HepG2 (cell line): ENCODE results near the gene ARMH4. TPM values are rescaled to one million over a fixed set of nuclear protein-coding genes. Genes with fewer than 3 reads are reported as not detected.

Experiments used
- ATAC-seq: fragments of 200-7000 bp; cut with Tn5 transposase; 3 replicates; pipeline ENCODE4 v1.9.1; 2020; ENCODE audit warnings: mild to moderate bottlenecking, moderate library complexity
- BruUV-seq: library from RNA; stranded (reverse); fragments of 400-500 nt; replicated peaks from 2 replicates; lab custom pipeline; 2021; lab: Mats Ljungman, UMichigan
- CTCF ChIA-PET: fragments of 300-600 bp; formaldehyde crosslinking; extraction: SDS; loops from one replicate; lab custom pipeline; 2021; ENCODE audit warnings: low total read pairs, inconsistent platforms, low intra/inter-chr PET ratio; lab: Yijun Ruan, JAX
- POLR2A ChIA-PET: fragments of 350-600 bp; sonication (Branson Sonifier 250); formaldehyde crosslinking; loops from one replicate; lab custom pipeline; 2020; ENCODE audit warnings: antibody characterized with exemption, inconsistent platforms; lab: Yijun Ruan, JAX
- DNase-seq: peaks from one replicate; pipeline ENCODE4 v3.0.0-alpha.2; 2015; ENCODE audit warnings: low spot score
- FAIRE-seq: peaks from 3 replicates; lab custom pipeline; 2011; peaks lifted over from hg19 to GRCh38; lab: Jason Lieb, UNC
- H2AFZ ChIP-seq: one replicate; pipeline ENCODE4 v1.6.1; 2011; ENCODE audit warnings: low read length, inconsistent platforms
- H3K27ac ChIP-seq: fragments of 300-600 bp; 3 replicates; pipeline ENCODE4 v1.8.0; 2011; ENCODE audit warnings: mixed run types, mild to moderate bottlenecking, mixed read lengths, low read length, inconsistent platforms; ENCODE audit not compliant: insufficient read depth; ENCODE audit errors: extremely low read length
- H3K27me3 ChIP-seq, 2 experiments: fragments of 200-600 bp in 1 of 2; 2 replicates in 1 of 2; 3 replicates in 1 of 2; pipeline versions ENCODE4 v1.6.0 to v1.8.0; 2011; ENCODE audit warnings: low read length in 2 of 2, mild to moderate bottlenecking in 2 of 2, moderate library complexity in 2 of 2, inconsistent platforms in 1 of 2; ENCODE audit not compliant: insufficient read depth in 2 of 2, control insufficient read depth in 1 of 2
- H3K36me3 ChIP-seq, 2 experiments: fragments of 200-600 bp in 1 of 2; replicated peaks in 1 of 2; 2 replicates in 1 of 2; 3 replicates in 1 of 2; pipeline versions ENCODE4 v1.5.1 to v1.8.0; 2011; ENCODE audit warnings: low read length in 2 of 2, inconsistent platforms in 1 of 2; ENCODE audit not compliant: insufficient read depth in 2 of 2, control insufficient read depth in 1 of 2
- H3K4me1 ChIP-seq: 2 replicates; pipeline ENCODE4 v1.5.1; 2012; ENCODE audit warnings: low read length, inconsistent platforms; ENCODE audit not compliant: insufficient read depth
- H3K4me2 ChIP-seq: 2 replicates; pipeline ENCODE4 v1.6.0; 2011; ENCODE audit warnings: low read depth, low read length, inconsistent platforms
- H3K4me3 ChIP-seq, 3 experiments: fragments of 200-600 bp in 1 of 3; sonication (generic), shearing (Covaris generic) in 1 of 3; replicated peaks in 1 of 3; 2 replicates each; pipeline ENCODE4 v1.5.1; 2011 to 2016; ENCODE audit warnings: low read length in 3 of 3, inconsistent platforms in 2 of 3, low read depth in 2 of 3, mild to moderate bottlenecking in 2 of 3, control low read depth in 1 of 3, mixed read lengths in 1 of 3; ENCODE audit not compliant: insufficient read depth in 1 of 3
- H3K79me2 ChIP-seq: one replicate; pipeline ENCODE4 v1.6.1; 2011; ENCODE audit warnings: low read length, inconsistent platforms; ENCODE audit not compliant: insufficient read depth
- H3K9ac ChIP-seq: 2 replicates; pipeline ENCODE4 v1.6.0; 2011; ENCODE audit warnings: mild to moderate bottlenecking, low read depth, low read length, inconsistent platforms; ENCODE audit not compliant: insufficient read depth
- H3K9me3 ChIP-seq: 2 replicates; pipeline ENCODE4 v1.5.1; 2012; ENCODE audit warnings: mild to moderate bottlenecking, low read length
- H4K20me1 ChIP-seq: 2 replicates; pipeline ENCODE4 v1.6.0; 2011; ENCODE audit warnings: inconsistent platforms, mild to moderate bottlenecking, low read length, moderate library complexity; ENCODE audit not compliant: insufficient read depth
- ATAD3A ChIP-seq: sonication (generic); formaldehyde crosslinking; IDR thresholded peaks from 2 replicates; pipeline ENCODE4 v1.4.0; 2020; ENCODE audit warnings: missing genetic modification reagents
- GLMP ChIP-seq: sonication (generic); formaldehyde crosslinking; IDR thresholded peaks from 2 replicates; pipeline ENCODE4 v1.9.0; 2021; ENCODE audit warnings: missing genetic modification reagents, mild to moderate bottlenecking, borderline replicate concordance
- MAFG ChIP-seq: sonication (generic); formaldehyde crosslinking; IDR thresholded peaks from 2 replicates; pipeline ENCODE4 v1.5.1; 2020; ENCODE audit warnings: mild to moderate bottlenecking, missing genetic modification reagents
- MYNN ChIP-seq: sonication (generic); formaldehyde crosslinking; IDR thresholded peaks from 2 replicates; pipeline ENCODE4 v1.4.0; 2020; ENCODE audit warnings: mild to moderate bottlenecking, low read depth, missing genetic modification reagents
- SMAD3 ChIP-seq: sonication (generic); formaldehyde crosslinking; IDR thresholded peaks from 2 replicates; pipeline ENCODE4 v1.4.0; 2020; ENCODE audit warnings: missing genetic modification reagents
- TOE1 ChIP-seq: sonication (generic); formaldehyde crosslinking; IDR thresholded peaks from 2 replicates; pipeline ENCODE4 v1.4.0; 2020; ENCODE audit warnings: mild to moderate bottlenecking, missing genetic modification reagents
- ZNF235 ChIP-seq: sonication (generic); formaldehyde crosslinking; IDR thresholded peaks from 2 replicates; pipeline ENCODE4 v1.8.1; 2023; ENCODE audit warnings: mild to moderate bottlenecking, missing genetic modification reagents, borderline replicate concordance
- ZNF607 ChIP-seq: sonication (generic); formaldehyde crosslinking; IDR thresholded peaks from 2 replicates; pipeline ENCODE4 v1.5.1; 2020; ENCODE audit warnings: missing genetic modification reagents, mild to moderate bottlenecking, borderline replicate concordance
- WGBS: methylation state at CpG from one replicate; pipeline ENCODE4 v1.1.6; 2017; ENCODE audit warnings: low lambda C conversion rate; 5-methylcytosine and 5-hydroxymethylcytosine counted together
- in situ Hi-C: cut with HindIII; loops from 2 replicates; pipeline ENCODE4 v1.10.0; 2017; ENCODE audit warnings: low pct_unique_long_range_greater_than_20kb; ENCODE audit not compliant: extremely low pct_ligation_motif_present
- intact Hi-C: fragments of 100-400 bp; cut with micrococcal nuclease; formaldehyde crosslinking; loops from one replicate; pipeline ENCODE4 v1.10.0; 2022; ENCODE audit not compliant: unreplicated experiment
- polyA plus RNA-seq, 8 experiments: library from polyadenylated mRNA; depleted of rRNA in 3 of 8; stranded (reverse) in 7 of 8; unstranded in 1 of 8; fragments of >200 nt; fragmentation: Illumina TruSeq in 4 of 8; extraction: Trizol in 4 of 8; gene quantifications; 2 replicates each; pipeline versions ENCODE4 v1.2.1 to v1.2.3, GENCODE V29; 2011 to 2016; ENCODE audit warnings: low read depth in 4 of 8, missing spikeins in 1 of 8, mixed read lengths in 1 of 8; ENCODE audit not compliant: insufficient read depth in 1 of 8
- total RNA-seq, 5 experiments: library from RNA; depleted of rRNA; stranded (reverse); fragments of >200 nt; fragmentation: Illumina TruSeq; extraction: Trizol; gene quantifications; 2 replicates each; pipeline ENCODE4 v1.2.3, GENCODE V29; 2016; ENCODE audit warnings: low read depth in 1 of 5
- TF ChIP-seq, protein P1 (sequence below): sonication (generic); formaldehyde crosslinking; IDR thresholded peaks from 2 replicates; pipeline ENCODE4; 2020; ENCODE audit warnings: missing genetic modification reagents, mild to moderate bottlenecking, borderline replicate concordance
- TF ChIP-seq, protein P2 (sequence below): IDR thresholded peaks from 2 replicates; pipeline ENCODE4 v1.6.1; 2016; ENCODE audit warnings: missing biosample characterization, missing genetic modification reagents, low read depth
- TF ChIP-seq, protein P3 (sequence below): sonication (generic); formaldehyde crosslinking; IDR thresholded peaks from 2 replicates; pipeline ENCODE4 v1.8.0; 2022; ENCODE audit warnings: missing genetic modification reagents, low read depth, mild to moderate bottlenecking, borderline replicate concordance

Gene ARMH4
- total and polyA plus RNA-seq, 2 of the 13 experiments (the other 11 are each of a cell fraction or from before 2014, with no cell fraction given) = 0.02 to 0.18 TPM

DNA sequence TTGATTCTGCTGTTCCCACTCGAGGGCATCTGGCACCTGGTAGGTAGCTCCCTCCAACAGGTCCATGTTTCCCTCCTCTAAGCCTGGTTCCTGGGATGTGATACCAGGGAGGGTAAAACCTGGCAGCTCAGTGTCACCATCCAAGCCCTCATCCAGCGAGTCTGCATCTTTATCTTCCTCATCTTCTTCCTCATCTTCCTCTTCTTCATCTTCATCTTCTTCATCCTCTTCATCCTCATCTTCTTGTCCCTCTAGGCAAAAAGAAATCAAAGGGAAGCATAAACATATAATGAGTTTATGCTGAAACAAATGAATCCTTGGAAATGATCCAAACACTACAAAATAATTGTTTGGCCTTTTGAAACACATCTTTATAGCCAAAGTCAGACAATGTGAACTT lies 55.3 kb downstream of the ARMH4 start:
- intact Hi-C loops (no loop called here), in situ Hi-C loops (no loop called here)
- WGBS = 1% methylated on average over 2 of the region's 2 CpGs
- BruUV-seq = no TSS peak
- DNase-seq = no peak
- Histone ChIP-seq H3K27ac (no peak overlapping the region), H3K4me3 (no peak overlapping the region), H4K20me1 (no peaks in the 10 kb centered on the region), H3K27me3 (peaks cover 0 to 1% of the 10 kb centered on the region in 2 experiments; a peak in 1 of 5 replicates), H2AFZ (no peak overlapping the region), H3K4me1 (no peaks in the 10 kb centered on the region), H3K4me2 (no peak overlapping the region), H3K9ac (no peak overlapping the region), H3K9me3 (no peaks in the 10 kb centered on the region), H3K79me2 (no peaks in the 10 kb centered on the region), H3K36me3 (no peaks in the 10 kb centered on the region)
- ChIA-PET POLR2A (no interaction called here), CTCF (no interaction called here)
- no peak for TF ChIP-seq ZNF235
- no peak for TF ChIP-seq GLMP (CRISPR knock-in tag)
- no peak for TF ChIP-seq MYNN
- TF ChIP-seq, protein P1, sequence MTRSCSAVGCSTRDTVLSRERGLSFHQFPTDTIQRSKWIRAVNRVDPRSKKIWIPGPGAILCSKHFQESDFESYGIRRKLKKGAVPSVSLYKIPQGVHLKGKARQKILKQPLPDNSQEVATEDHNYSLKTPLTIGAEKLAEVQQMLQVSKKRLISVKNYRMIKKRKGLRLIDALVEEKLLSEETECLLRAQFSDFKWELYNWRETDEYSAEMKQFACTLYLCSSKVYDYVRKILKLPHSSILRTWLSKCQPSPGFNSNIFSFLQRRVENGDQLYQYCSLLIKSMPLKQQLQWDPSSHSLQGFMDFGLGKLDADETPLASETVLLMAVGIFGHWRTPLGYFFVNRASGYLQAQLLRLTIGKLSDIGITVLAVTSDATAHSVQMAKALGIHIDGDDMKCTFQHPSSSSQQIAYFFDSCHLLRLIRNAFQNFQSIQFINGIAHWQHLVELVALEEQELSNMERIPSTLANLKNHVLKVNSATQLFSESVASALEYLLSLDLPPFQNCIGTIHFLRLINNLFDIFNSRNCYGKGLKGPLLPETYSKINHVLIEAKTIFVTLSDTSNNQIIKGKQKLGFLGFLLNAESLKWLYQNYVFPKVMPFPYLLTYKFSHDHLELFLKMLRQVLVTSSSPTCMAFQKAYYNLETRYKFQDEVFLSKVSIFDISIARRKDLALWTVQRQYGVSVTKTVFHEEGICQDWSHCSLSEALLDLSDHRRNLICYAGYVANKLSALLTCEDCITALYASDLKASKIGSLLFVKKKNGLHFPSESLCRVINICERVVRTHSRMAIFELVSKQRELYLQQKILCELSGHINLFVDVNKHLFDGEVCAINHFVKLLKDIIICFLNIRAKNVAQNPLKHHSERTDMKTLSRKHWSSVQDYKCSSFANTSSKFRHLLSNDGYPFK (CRISPR knock-in tag) = no peak
- TF ChIP-seq, protein P2, sequence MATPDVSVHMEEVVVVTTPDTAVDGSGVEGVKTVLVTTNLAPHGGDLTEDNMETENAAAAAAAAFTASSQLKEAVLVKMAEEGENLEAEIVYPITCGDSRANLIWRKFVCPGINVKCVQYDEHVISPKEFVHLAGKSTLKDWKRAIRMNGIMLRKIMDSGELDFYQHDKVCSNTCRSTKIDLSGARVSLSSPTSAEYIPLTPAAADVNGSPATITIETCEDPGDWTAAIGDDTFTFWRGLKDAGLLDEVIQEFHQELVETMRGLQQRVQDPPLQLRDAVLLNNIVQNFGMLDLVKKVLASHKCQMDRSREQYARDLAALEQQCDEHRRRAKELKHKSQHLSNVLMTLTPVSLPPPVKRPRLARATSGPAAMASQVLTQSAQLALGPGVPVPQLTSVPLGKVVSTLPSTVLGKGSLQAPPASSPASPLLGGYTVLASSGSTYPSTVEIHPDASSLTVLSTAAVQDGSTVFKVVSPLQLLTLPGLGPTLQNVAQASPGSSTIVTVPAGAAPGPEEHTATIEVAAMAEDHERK (CRISPR knock-in tag) = no peak
- no peak for TF ChIP-seq MAFG
- no peak for TF ChIP-seq SMAD3
- TF ChIP-seq ZNF607 = no peak
- TF ChIP-seq ATAD3A = no peak
- TF ChIP-seq TOE1 (CRISPR knock-in tag) = no peak
- TF ChIP-seq, protein P3, sequence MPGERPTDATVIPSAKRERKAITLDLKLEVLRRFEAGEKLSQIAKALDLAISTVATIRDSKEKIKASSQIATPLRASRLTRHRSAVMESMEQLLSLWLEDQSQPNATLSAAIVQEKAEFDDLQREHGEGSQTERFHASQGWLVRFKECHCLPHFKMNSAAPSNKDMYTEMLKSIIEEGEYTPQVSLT (CRISPR knock-in tag) = no peak
- no peak for ATAC-seq
- FAIRE-seq = no peak
